ENCODE data around the gene ITIH5.
"Not testable (repeated sequence)": the region's sequence is repeated elsewhere in the genome, so short reads cannot be mapped to it uniquely, and the experiment has no call there.

Gene ITIH5

DNA sequence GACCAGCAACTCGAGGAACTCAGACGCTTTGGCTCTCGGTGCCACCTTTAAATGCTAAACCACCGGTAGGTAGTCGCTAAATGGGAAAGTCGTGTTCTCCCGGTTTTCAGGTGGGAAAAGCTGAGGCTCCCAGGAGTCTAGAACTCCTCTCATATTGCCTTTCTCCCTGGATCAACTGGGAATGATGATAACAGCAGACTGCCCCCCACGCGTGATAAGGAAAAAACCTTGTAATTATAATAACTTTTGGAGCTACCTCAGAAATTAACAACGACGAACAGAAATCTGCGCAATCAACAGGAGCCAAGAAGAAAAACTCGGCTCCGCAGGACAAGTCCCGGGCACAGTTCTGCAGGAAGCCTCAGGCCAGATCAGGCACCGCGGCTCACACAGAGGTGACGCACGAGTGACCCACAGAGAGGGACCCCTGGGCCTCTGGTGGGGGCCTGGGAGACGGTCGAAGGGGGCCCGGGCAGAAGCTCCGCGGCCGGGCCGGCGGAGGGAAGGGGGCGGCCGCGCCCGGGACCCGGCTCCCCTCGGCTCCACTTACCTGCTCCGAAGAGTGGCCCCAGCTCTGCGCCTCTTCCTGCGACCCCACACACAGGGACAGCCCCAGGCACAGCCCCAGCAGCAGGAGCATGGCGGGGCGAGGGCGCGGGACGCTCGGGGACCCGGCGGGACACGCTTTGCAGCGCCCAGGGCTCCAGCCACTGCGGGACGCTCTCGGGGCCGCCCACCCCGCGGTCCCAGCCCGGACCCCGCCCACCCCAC, at the start of gene ITIH5:
ITIH5 (minus strand) TSS at position 714 of the 771 bp plus-strand sequence; CDS start at position 640, 74 bp downstream.
- no peak for DNase-seq

- DNase-seq, result no peak
Measured at GRCh38 chr10:7715515-7715914, 48.7 kb upstream of the ITIH5 start.

DNA sequence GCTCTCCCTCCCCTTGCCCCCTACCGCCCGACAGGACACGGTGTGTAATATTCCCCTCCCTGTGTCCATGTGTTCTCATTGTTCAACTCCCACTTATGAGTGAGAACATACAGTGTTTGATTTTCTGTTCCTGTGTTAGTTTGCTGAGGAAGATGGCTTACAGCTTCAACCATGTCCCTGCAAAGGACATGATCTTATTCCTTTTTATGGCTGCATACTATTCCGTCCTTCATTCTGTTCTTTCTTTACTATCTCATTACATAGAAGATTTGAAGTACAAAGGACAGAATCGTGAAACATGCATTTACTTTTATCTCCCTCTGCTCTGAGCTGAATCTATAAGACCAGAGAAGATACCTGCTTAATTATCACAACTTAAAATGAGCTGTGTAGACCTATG, 44.3 kb upstream of the ITIH5 start:
- not testable (repeated sequence) for DNase-seq

DNA sequence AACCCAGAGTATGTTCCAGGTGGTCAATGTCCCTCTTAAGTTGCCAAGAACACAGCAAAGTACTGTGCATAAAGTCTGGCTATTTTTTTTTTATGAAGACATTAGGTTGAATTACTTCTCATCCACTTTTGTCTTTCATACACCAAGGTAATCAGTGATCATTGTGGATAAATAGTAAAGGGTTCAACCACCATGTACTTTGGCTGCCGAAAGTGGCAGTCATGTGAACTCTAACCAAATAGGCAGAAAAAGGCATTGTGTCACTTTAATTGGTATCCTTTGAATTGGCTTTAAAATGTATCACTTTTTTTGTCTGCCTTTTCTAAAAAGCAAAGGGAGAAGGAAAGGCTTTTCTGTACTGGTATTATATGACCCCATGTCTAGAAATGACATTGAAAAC, 43.7 kb upstream of the ITIH5 start:
- DNase-seq, result no peak

GRCh38 chr10:7708832-7709231, 42.1 kb upstream of the ITIH5 start:
- no peak for DNase-seq

DNA sequence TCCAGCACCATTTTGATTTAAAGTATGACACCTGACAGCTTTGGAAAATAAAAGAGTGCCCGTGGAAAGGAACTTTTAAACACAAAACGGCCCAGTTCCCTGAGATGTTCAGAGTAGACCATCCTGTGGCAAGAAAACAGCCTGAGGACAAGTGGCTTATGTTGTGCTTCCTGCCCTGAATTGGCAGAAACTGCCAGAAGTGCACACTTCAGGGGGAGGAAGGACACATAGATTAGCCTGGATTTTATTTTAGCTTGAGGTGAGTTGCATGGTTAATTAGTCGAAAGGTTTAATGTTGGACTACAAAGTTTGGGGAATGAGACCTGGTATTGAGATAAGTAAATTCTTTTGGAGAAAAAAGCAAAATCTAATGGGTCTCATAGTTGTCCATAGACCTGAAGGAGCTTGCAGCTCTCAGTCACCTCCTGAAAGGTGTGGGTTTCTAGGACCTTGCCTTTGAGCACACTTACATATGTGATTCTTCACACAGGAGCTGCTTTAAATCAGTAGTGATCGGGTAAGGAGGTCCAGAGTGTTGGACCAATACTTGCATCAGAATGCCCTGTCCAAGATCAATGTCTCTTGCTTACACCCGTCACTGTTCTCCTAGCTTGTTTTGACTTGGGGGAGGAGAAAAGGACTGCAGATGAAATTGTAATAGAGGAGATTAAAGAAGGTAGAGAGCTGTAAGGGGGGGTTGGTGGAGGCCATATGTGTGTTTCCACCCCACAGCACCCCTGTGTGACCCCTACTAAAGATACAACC, 41.3 kb upstream of the ITIH5 start:
- DNase-seq, result no peak

- no peak for DNase-seq
Measured at GRCh38 chr10:7707102-7707501, 40.3 kb upstream of the ITIH5 start.

GRCh38 chr10:7706534-7707073, 39.8 kb upstream of the ITIH5 start:
- no peak for DNase-seq

DNA sequence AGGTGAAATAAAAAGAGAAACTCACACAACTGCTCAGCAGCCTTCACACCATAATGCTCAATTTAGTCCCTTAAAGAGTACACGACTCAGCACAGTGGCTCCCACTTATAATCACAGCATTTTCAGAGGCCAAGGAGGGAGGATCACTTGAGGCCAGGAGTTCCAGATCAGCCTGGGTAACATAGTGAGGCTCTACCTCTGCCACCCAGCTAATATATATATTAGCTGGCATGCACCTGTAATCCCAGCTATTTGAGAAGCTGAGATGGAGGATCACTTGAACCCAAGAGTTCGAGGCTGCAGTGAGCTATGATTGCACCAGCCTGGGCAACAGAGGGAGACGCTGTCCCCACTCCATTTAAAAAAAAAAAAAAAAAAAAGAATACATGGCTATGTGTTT, 38.6 kb upstream of the ITIH5 start:
- no peak for DNase-seq

DNA sequence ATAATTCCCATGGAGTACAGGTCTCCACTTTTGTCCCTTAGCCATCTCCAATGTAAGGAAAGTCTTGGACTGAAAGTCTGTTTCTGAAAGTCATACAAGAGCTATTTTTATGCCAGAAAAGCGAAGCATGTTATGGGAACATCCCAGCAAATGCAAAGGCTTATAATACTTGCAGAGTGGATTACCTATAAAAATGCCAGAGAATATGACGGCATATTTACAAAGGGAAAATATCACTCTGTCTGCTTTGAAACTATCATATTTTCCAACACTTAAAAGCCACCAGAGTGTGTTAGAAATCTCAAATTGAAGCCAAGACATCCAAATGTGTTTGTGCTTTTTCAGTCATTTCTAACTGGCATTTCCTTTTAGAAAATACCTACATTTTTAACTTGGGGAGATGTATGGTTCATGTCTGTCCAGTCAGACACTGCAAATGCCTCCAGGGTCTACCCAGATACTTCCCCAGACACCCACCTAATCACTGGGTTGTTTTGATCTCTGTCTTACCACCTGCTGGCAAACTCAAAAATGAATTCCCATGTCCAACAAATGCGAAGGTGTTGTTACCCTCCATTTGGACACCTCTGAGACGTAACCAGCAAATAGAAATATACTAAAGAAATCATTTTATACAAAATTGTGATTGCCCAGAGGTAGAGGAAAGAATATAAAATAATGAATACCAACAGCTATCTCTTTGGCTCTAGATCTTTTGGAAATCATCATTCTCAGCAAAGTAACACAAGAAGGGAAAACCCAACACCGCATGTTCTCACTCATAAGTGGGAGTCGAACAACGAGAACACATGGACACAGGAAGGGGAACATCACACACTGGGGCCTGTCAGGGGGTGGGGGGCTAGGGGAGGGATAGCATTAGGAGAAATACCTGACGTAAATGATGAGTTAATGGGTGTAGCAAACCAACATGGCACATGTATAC, 37.6 kb upstream of the ITIH5 start:
- no peak for DNase-seq

DNA sequence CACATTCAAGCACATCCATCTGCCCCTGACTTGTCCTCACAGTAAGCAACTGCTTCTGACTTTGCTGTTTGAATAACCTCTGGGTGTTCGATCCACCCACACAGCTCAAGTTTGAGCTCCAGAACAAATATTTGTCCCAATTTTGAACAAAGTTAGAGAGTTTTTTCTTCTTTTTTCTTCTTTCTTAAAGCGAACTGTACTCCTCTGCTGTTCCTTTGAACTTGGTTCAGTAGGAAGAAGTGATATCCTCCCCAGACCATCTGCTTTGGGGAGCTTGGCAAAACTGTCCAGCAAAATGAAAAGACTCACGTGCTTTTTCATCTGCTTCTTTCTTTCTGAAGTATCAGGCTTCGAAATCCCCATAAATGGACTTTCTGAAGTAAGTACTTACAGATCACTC, 36.4 kb upstream of the ITIH5 start, which contains the start of gene ITIH2:
ITIH2 (plus strand) TSS at position 177 of the 400 bp plus-strand sequence; CDS start at position 296, 119 bp downstream.
- no peak for DNase-seq

DNA sequence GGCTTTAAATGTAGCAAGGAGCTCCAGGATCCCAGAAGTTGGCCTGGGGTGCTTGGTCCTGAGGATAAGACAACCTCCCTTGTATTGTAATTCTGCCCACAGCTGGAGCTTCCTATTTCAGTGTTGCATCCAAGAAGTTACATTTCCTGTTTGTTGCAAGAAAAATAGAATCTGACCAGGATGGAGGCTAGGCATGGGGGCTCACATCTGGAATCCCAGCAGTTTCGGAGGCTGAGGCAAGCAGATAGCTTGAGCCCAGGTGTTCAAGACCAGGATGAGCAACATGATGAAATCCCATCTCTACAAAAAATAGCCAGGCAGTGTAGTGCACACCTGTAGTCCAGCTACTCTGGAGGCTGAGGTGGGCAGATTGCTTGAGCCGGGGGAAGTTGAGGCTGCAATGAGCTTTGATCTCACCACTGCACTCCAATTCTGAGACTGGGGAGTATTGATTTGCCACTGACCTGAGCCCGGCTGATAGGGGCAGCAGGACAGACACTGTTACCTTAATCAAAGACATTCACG, 35.6 kb upstream of the ITIH5 start:
- no peak for DNase-seq

DNA sequence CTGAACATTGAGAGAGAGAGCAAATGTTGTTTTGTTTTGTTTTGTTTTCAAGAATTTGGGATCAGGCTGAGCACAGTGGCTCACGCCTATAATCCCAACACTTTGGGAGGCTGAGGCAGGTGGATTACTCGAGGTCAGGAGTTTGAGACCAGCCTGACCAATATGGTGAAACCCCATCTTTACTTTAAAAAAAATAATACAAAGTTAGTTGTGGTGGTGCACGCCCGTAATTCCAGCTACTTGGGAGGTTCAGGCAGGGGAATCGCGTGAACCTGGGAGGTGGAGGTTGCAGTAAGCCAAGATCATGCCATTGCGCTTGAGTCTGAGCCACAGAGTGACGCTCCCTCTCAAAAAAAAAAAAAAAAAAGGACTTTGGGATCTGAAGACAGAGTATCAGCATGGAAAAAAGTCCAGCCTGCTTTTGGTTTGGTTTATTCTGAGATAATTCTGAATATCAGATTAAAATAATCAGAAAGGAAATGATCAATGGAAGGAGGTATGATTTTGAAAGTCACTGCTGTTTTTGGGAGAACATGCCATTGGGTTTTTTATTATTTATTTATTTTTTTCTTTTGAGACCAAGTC, 34.5 kb upstream of the ITIH5 start:
- DNase-seq, result no peak

DNA sequence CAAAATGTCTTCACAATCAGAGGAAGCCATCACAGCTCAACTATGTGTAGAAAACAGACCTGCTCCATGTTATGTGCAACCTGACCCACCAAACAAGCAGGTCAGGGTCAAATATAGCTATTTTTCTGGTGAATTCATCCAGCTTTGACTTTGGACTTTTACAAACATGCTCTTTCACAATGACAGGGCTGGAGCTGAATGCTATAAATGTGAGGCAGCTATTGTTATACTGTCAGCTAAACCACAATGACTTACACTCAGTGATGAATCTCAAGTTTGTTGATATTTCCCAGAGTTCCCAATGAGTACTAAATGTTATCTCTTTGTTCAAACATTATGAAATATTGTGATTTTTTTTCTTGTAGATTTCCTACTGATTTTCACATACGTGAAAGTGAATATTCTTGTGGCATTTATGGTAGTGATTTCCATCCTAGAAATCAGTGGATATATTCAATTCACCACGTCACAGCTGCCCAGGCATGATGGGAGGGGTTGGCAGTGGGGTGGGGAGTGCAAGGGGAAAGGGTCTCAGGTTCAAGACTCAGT, 33.9 kb upstream of the ITIH5 start:
- no peak for DNase-seq

GRCh38 chr10:7697426-7697825, 30.7 kb upstream of the ITIH5 start:
- no peak for DNase-seq

DNA sequence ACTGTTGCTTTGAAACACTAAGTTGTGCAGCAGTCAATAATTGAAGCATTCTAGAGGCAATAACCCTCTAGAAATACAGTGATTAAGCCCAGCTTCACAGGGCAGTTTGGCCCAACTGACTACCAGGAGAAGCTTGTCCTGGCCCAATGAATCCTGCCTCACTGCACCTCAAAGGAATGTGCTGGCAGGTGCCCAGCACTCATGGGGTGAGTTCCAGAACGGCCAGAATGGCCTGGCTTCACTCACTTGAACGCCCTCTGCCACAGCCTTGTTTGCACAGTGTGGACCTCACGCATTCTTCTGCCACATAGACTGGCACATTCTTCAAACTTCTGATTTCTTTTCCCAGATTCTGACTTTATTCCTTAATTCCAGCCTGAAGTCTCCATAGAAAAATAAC, 29.8 kb upstream of the ITIH5 start:
- DNase-seq, result no peak

DNA sequence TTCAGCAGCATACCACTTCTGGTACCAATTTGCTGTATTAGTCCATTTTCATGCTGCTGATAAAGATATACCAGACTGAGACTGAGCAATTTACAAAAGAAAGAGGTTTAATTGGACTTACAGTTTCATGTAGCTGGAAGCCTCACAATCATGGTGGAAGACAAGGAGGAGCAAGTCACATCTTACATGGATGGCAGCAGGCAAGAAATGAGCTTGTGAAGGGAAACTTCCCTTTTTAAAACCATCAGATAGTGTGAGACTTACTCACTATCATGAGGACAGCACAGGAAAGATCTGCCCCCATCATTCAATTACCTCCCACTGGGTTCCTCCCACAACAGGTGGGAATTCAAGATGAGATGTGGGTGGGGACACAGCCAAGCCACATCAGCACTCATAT, 26.4 kb upstream of the ITIH5 start:
- DNase-seq, result not testable (repeated sequence)

DNA sequence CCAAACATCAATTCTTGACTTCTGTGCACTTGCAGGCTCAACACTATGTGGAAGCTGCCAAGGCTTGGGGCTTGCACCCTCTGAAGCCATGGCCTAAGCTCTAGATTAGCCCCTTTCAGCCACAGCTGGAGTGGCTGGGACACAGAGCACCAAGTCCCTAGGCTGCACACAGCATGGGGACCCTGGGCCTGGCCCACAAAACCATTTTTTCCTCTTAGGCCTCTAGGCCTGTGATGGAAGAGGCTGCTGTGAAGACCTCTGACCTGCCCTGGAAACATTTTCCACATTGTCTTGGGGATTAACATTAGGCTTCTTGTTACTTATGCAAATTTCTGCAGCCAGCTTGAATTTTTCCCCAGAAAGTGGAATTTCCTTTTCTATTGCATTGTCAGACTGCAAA, 25.6 kb upstream of the ITIH5 start:
- not testable (repeated sequence) for DNase-seq

- not testable (repeated sequence) for DNase-seq
Measured at GRCh38 chr10:7690885-7691597, 24.3 kb upstream of the ITIH5 start.

DNA sequence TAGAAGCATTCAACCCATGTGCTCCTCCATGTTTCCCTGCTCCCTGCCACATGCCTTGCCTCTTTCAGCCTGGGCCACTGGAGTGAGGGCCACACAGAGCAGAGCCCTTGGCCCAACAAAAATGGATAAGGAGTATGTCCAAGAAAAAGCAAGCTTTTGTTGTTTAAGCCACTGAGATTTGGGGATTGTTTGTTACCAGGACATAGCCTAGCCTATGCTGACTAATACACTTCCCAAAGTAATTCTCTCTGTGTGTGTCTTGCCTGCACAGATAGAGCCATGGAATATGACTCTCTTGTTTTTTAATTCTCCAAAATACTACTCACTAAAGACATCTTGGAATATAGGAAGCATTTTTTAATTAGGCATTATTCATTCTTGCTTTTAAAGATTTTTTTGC, 22.8 kb upstream of the ITIH5 start:
- DNase-seq, result no peak

Data from SW 1271 (cell line).